Ascending aorta (tissue), 2 donors: Measurements from ENCODE around the gene COLEC12. TPM values are rescaled to one million over a fixed set of nuclear protein-coding genes. Genes with fewer than 3 reads are reported as not detected.

ENCODE experiments used
- DNase-seq, 2 donors: peaks; one replicate each; pipeline ENCODE4 v3.0.0-alpha.2; 2019; ENCODE audit warnings: low spot score in 2 of 2
- H3K27ac ChIP-seq, 2 donors: fragments of 200-600 bp; sonication (generic); one replicate each; pipeline ENCODE4 v1.5.1; 2016 to 2017; ENCODE audit warnings: mild to moderate bottlenecking in 1 of 2
- H3K27me3 ChIP-seq: fragments of 200-600 bp; sonication (generic); one replicate; pipeline ENCODE4 v1.5.1; 2017
- H3K36me3 ChIP-seq, 2 donors: fragments of 200-600 bp; sonication (generic); one replicate each; pipeline ENCODE4 v1.5.1; 2016
- H3K4me1 ChIP-seq, 2 donors: fragments of 200-600 bp; sonication (generic); one replicate each; pipeline ENCODE4 v1.5.1; 2016 to 2017; ENCODE audit warnings: mild to moderate bottlenecking in 1 of 2
- H3K4me3 ChIP-seq, 2 donors: fragments of 200-600 bp; sonication (generic); one replicate each; pipeline ENCODE4 v1.5.1; 2016 to 2017; ENCODE audit warnings: mild to moderate bottlenecking in 1 of 2
- H3K9me3 ChIP-seq, 2 donors: fragments of 200-600 bp; sonication (generic); one replicate each; pipeline ENCODE4 v1.5.1; 2016
- CTCF ChIP-seq, 3 experiments: fragments of 200-600 bp in 2 of 3; fragments of 450-650 bp in 1 of 3; sonication (generic) in 2 of 3; IDR thresholded peaks; one replicate each; pipeline ENCODE4 v1.5.1; 2016 to 2019; ENCODE audit warnings: antibody characterized with exemption in 3 of 3, mild to moderate bottlenecking in 1 of 3, moderate library complexity in 1 of 3
- intact Hi-C: fragments of 100-400 bp; cut with DNase I; formaldehyde crosslinking; loops from one replicate; pipeline ENCODE4 v1.15.1; 2023
- total RNA-seq: library from RNA; depleted of rRNA; stranded (reverse); fragments of >200 nt; gene quantifications from one replicate; pipeline ENCODE4 v1.1.0, GENCODE V29; 2016

Gene COLEC12
- total RNA-seq, 1 donor from 2014 or later = 9.5 TPM

GRCh38 chr18:415617-416612, 84.6 kb downstream of the COLEC12 start:
- no peak overlapping the region for H3K27ac ChIP-seq
- no peak for TF ChIP-seq CTCF (IDR thresholded peaks at IDR 0.05)

GRCh38 chr18:415047-415446, 85.5 kb downstream of the COLEC12 start:
- no peaks in the 10 kb centered on the region for H3K9me3 ChIP-seq
- intact Hi-C loops = no loop called here
- TF ChIP-seq CTCF (IDR thresholded peaks at IDR 0.05) = no peak
- DNase-seq = no peak
- H3K27ac ChIP-seq = no peak overlapping the region
- H3K27me3 ChIP-seq = no peaks in the 10 kb centered on the region
- no peaks in the 10 kb centered on the region for H3K4me1 ChIP-seq
- no peak overlapping the region for H3K4me3 ChIP-seq
- no peaks in the 10 kb centered on the region for H3K36me3 ChIP-seq

More at GRCh38 chr18:415617-416612, 84.6 kb downstream of the COLEC12 start:
- no peaks in the 10 kb centered on the region for H3K9me3 ChIP-seq
- no peak overlapping the region for H3K4me3 ChIP-seq
- H3K27me3 ChIP-seq = no peaks in the 10 kb centered on the region
- H3K4me1 ChIP-seq = no peaks in the 10 kb centered on the region
- DNase-seq = no peak
- intact Hi-C loops = no loop called here
- H3K36me3 ChIP-seq = no peaks in the 10 kb centered on the region

GRCh38 chr18:413233-413632, 87.3 kb downstream of the COLEC12 start:
- Histone ChIP-seq H3K27ac (no peak overlapping the region), H3K9me3 (no peaks in the 10 kb centered on the region), H3K4me3 (no peak overlapping the region), H3K27me3 (no peaks in the 10 kb centered on the region), H3K36me3 (no peaks in the 10 kb centered on the region), H3K4me1 (no peaks in the 10 kb centered on the region)
- no peak for TF ChIP-seq CTCF (IDR thresholded peaks at IDR 0.05)
- intact Hi-C loops = no loop called here
- no peak for DNase-seq

- DNase-seq = no peak
- Histone ChIP-seq H3K36me3 (no peaks in the 10 kb centered on the region), H3K27me3 (no peaks in the 10 kb centered on the region), H3K4me1 (no peaks in the 10 kb centered on the region), H3K4me3 (no peak overlapping the region), H3K27ac (no peak overlapping the region), H3K9me3 (no peaks in the 10 kb centered on the region)
- no peak for TF ChIP-seq CTCF (IDR thresholded peaks at IDR 0.05)
- intact Hi-C loops = no loop called here
Measured at GRCh38 chr18:410047-410455, 90.5 kb downstream of the COLEC12 start.

GRCh38 chr18:408367-408766, 92.1 kb downstream of the COLEC12 start:
- no peak overlapping the region for H3K27ac ChIP-seq
- no peaks in the 10 kb centered on the region for H3K36me3 ChIP-seq
- intact Hi-C loops = no loop called here
- H3K4me1 ChIP-seq = no peaks in the 10 kb centered on the region
- DNase-seq = no peak
- no peaks in the 10 kb centered on the region for H3K27me3 ChIP-seq
- no peaks in the 10 kb centered on the region for H3K9me3 ChIP-seq
- no peak overlapping the region for H3K4me3 ChIP-seq
- no peak for TF ChIP-seq CTCF (IDR thresholded peaks at IDR 0.05)
